GM18526 (cell line): ENCODE measurements around the gene FLACC1.

Source experiments
- POLR2A ChIP-seq: IDR thresholded peaks from 3 replicates; pipeline ENCODE4 v1.6.1; 2011; ENCODE audit not compliant: insufficient read length; ENCODE audit errors: extremely low read depth

FLACC1 gene, protein sequence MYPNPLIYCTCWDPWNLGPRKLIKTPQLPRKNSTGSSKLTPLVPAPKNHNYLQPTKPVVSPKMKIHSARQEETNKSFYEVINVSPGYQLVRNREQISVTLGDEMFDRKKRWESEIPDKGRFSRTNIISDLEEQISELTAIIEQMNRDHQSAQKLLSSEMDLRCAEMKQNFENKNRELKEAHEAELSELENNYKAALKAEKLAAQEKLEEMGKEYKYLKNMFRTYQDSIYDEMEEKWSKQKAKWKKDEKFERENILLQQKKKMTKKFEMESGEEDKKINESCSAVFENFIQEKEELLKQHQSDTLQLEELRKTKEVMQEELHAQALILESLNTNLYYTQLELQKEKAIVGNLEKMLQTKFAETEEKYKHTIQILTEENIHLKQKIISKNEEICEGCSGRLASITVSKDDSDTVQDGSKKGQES

DNA sequence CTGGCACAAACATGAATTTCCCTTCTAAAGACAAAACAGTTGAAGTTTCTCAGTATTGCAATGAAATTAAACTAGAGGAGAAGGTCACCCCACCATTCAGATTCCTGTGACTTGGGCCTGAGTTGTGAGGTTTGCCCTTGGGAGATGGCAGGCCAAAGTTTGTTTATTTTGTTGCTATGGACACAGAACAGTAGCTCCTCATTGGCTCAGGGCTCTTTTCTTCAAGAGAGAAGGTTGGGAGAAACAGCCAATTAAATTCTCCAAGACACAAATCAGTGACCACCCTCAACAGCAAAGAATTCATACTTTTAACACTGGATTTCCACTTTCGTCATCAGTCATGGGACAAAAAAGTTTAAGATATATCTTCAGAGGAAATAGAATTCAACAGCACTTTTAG is at the start of gene FLACC1:
Gene FLACC1, minus strand, starts transcription at position 125 of the 400 bp plus-strand sequence. CDS start 5,941 bp downstream, outside the sequence.
- no peak for TF ChIP-seq POLR2A

DNA sequence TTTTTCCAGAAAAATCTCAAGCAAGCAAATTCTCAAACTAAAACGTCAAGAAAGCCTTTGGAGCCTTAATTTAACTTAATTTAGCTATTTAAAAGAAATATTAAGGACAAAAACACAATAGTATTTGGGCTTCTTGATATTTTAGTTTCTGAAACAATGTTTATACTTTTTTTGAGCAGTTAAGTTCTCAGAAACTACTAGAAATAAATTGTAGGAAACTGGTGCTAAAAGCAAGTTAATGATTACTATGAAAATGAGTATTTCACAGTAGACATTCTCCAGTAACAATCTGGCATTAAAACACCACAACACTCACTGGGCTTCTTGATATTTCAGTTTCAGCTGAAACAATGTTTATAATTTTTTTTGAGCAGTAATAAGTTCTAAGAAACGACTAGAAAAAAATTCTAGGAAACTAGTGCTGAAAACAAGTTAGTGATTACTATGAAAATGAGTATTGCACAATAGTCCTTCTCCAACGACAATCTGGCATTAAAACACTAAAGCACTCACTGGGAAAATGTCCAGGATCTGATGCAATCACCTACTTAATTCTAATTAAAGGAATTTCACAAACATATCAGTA is 49.0 kb upstream of the FLACC1 start:
- TF ChIP-seq POLR2A, result no peak

DNA sequence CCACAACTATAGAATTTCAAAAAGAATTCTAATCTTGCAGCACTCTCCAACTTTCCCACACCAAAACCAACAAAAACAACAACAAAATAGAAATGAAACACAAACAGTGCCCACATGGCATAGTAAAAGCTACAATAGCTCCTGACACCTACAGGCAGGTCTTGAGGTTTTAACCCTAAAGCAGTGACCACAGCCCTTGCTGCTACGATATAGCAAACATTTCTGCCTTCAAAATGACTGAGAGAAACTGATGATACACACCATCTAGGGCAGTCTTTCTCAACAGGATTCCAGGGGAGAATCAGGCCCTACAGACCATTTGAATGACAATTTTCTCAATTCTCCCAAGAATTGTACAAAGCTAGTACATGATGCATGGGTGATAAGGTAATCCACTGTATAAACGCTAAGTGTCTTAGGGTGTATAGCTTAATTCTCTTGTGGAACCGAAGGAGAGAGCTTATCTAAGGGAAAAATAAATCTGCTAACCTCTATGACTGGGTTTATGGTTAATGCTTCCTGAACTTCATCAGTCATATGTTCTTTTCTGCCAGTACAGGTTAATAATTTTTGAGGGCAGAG is 47.6 kb upstream of the FLACC1 start:
- no peak for TF ChIP-seq POLR2A

DNA sequence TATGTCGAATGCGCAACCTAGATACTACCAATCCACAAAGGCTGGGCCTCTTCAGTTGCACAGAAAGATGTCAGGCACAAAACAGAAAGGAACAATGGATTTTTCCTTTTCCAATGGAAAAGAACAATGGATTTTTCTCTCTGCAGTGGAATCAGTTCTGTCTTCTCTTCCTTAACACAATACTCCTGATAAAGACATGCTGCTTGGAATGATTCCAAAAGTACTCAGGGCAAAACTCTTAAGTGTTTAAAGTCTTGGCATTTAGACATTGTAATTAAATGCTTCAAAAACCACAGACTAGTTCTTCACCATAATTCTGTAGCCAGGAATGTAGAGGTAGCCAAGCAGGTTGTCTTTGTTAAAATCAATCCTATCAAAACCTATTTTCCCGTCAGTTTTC is 46.7 kb upstream of the FLACC1 start:
- TF ChIP-seq POLR2A, result no peak

DNA sequence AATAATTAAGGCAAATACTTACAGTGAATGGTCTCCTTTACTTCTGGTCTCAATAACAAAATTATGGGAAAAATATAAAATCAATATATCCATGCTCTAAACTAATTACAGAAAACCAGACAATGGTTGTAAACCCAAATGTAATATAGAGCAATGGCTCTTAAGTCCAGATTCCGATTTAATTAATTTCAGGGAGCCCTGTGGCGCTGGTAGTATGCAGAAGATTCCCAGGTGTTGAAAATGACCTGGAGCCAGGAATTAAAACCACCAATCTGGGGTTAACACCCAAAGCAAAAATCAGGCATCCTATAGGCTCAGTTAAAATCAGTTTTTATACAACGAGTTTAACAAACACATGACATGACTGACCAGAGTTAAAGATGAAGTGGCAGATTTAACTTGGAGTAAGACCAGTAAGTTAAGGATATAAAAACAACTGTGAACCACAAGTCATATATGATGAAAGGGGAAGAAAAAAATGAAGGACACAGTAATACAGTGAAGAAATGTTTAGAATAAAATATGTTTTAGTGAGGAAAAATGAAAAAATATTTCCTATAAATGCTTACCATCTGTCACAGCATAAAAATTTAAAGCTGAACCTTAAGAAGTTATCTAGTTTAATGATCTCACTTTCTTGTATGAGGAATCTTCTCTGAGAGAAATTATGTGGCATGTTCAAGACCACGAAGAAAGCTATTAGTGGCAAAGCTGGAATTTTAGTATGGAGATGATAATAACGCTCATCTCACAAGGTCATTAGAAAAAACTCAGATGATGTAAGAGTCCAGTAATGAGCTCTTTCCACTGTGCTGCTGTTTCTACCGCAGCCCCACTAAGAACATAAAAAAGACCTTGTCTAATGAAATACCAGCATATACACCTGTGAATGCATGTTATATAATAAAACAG is 45.8 kb upstream of the FLACC1 start:
- no peak for TF ChIP-seq POLR2A

DNA sequence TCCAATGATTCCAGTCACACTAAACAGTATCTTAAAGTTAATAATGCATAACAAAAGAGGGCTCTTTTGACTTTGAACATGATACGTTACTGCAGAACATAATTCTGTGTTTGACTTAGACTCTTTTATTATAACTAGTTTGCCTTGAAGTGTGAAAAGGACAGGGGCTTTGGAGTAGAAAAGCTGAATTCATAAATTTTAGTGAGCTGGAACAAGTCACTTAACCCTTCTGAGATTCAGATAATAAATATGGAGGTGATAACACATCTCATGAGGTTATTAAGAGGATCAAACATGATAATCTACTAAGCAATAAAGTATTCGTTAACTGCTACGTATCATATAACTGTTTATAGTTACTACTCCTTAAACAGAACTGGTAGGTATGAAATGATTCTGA is 44.7 kb upstream of the FLACC1 start:
- TF ChIP-seq POLR2A, result no peak

DNA sequence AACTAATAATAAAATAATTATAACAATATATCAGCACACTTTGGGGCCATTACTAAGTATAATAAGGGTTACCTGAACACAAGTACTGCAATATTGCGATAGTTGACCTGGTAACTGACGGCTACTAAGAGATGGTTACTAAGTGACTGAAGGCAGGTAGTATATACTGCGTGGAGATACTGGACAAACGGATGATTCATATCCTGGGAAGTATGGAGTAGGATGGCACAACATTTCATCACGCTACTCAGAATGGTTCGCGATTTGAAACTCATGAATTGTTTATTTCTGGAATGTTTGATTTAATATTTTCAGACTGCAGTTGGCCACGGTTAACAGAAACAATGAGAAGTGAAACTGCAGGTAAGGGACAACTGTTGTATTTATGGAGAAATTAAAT is 39.5 kb upstream of the FLACC1 start:
- TF ChIP-seq POLR2A, result no peak

DNA sequence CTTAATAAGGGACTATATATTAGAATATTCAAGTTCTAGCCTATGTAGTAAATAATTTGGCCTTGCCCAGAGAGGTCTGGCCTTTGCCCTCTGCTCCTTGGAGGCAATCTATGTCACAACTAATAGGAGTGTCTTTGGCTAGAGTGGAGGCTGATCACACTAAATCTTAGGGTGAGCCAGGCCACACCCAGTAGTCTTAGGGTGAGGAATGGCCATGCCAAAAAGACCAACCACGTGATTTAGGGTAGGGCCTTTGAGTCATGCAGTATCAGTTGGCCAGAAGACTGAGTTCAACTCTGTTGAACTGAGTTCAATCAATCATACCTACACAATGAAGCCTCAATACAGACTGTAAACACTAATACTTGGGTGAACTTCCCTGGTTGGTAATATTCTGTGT is 26.0 kb upstream of the FLACC1 start:
- TF ChIP-seq POLR2A, result no peak

DNA sequence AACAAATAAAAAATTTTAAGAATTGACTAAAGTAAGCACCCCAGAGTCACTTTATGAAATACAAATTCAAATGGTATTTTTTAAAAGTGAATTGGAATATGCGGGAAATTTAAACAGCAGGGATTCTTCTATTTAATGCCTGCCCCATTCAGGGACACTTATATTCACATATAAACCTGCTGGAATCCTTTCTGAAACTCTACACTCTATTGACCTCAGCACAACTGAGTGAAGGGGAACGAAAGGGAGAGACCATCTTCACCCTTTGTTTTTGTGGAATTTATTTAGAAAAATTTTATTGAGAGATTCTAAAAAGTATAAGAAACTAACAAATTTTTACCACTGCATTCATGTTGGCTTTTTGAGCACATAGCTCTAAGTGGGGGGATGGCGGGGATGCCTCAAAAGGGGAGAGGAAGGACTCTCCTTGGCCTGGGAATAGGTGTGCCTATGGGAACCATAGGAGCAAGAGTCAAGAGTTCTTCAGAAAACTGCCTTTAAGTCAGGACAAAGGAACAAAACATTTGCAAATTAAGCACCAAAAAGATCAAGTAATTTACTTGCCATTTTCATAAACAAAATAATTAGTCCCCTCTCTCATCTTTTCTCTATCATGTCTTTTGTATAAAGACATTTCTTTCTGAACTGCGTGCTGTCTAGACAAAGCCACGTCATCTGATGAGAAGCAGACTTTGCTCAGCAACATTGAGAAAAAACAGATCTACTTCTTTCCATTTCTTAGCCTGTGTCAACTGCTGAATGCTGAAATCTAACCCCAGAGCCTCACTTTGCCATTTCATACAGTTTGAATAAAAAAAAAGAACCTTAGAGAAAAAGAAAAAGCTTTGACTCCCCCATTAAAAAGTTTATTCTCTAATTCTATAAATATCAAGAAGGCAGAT is 21.6 kb upstream of the FLACC1 start:
- no peak for TF ChIP-seq POLR2A

DNA sequence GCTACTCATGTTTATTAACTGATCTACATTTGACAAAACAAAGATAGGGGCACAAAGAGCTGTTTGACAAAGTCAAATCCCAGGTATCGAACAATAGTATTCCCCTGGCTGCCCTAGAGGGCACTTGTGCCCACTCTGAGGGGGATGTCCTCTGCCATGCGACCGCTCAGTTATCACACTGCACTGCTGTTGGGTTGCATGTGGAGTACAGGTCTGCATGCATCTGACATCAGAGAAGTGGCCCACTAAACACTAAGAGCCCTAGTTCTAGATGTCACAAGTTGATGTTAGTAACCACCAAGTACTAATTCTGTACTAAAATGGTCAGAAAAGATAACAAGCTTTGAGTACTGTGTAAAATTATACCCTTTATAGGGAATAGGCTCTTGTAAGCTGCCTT is 20.1 kb upstream of the FLACC1 start:
- no peak for TF ChIP-seq POLR2A

DNA sequence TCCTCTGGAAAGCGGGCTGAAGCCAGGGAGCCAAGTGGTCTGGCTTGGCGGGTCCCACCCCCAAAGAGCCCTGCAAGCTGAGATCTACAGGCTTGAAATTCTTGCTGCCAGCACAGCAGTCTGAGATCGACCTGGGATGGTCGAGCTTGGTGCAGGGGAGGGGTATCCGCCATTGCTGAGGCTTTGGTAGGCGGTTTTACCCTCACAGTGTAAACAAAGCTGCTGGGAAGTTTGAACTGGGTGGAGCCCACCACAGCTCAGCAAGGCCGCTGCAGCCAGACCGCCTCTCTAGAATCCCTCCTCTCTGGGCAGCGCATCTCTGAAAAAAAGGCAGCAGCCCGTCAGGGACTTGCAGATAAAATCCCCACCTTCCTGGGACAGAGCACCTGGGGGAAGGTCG is 12.6 kb upstream of the FLACC1 start:
- TF ChIP-seq POLR2A, result no peak

DNA sequence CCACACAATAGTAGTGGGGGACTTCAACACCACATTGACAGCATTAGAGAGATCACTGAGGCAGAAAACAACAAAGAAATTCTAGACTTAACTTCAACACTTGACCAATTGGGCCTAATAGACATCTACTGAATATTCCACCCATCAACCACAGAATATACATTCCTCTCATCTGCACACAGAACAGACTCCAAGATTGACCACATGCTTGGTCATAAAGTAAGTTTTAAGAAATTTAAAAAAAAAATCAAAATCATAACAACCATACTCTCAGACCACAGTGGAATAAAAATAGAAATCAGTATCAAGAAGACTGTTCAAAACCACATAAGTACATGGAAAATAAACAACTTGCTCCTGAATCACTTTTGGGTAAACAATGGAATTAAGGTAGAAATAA is 9.0 kb upstream of the FLACC1 start:
- no peak for TF ChIP-seq POLR2A

DNA sequence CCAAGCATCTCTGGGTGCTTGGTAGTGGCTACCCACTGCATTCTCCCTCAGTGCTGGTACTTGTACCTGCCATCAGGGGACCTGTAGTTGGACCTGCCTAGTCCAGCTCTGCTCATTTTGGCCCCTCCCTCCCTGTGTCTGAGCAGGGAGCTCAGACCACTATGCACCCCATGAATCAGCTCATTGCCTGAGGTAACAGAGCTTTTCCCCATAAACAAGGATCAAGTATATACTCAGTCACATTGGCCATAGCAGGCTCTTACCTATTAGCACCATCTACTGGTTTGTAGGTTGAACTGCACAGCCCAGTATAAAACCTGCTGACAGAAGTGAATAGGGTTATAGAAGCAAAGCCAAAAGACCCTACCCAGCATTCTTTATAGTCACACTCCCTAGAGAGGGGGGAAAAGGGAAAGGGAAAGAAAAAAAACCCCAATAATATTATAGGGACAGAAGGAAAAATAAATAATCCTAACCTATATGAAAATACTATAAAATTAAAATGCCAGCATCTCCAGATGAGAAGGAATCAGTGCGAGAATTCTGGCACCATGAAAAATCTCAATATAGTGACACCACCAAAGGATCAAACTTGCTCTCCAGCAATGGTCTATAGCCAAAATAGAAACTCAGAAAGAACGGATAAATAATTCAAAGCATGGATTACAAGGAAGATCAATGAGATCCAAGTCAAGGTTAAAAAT is 6.9 kb upstream of the FLACC1 start:
- no peak for TF ChIP-seq POLR2A

DNA sequence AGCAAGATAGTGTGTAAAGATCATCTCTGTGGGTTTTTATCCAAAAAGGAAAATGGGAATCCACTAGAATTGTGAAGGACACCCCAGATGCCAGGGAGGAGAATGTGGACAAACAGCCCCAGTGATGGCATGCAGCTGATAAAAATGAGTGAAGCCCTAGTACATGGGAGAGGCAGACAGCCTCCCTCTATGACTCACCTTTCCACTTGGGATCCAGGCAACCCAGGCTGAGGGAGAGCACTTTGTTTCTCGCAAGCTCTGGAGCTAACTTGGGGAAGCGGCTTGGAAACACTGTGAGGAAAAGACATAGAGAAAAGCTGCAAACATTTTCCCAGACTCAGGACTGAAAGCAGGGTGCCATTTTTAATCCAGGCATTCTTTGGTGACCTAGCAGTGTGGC is 5.3 kb upstream of the FLACC1 start:
- no peak for TF ChIP-seq POLR2A
